K562 (cell line): ENCODE results near the gene DEDD. TPM values are rescaled to one million over a fixed set of nuclear protein-coding genes. Genes with fewer than 3 reads are reported as not detected.

Experiments
- DMBX1 ChIP-seq: fragments of 250-450 bp; sonication (Bioruptor Pico); IDR thresholded peaks from 2 replicates; pipeline ENCODE4 v1.8.0; 2022; ENCODE audit warnings: inconsistent platforms, mild to moderate bottlenecking, moderate library complexity, borderline replicate concordance
- GTF2B ChIP-seq: IDR thresholded peaks from 2 replicates; pipeline ENCODE4 v1.6.1; 2011; ENCODE audit not compliant: insufficient read length; ENCODE audit errors: extremely low read depth
- JUN ChIP-seq, 2 experiments: sonication (generic) in 1 of 2; formaldehyde crosslinking in 1 of 2; IDR thresholded peaks; 2 replicates each; pipeline versions ENCODE4 v1.6.1 to v1.8.0; 2012 to 2022; ENCODE audit warnings: borderline replicate concordance in 2 of 2, mild to moderate bottlenecking in 2 of 2, improper control_type of control experiment in 1 of 2, low read depth in 1 of 2, low read length in 1 of 2, missing genetic modification reagents in 1 of 2
- MBD2 ChIP-seq: sonication (generic); IDR thresholded peaks from 2 replicates; pipeline ENCODE4 v1.6.1; 2016; ENCODE audit warnings: low read depth, borderline replicate concordance
- NCOR1 ChIP-seq: fragments of 450-650 bp; IDR thresholded peaks from 2 replicates; pipeline ENCODE4 v1.6.1; 2016; ENCODE audit warnings: mild to moderate bottlenecking, moderate library complexity
- NR3C1 ChIP-seq: sonication (generic); formaldehyde crosslinking; IDR thresholded peaks from 2 replicates; pipeline ENCODE4 v1.8.1; 2022; ENCODE audit warnings: missing genetic modification reagents
- SAFB ChIP-seq: fragments of 200-400 bp; formaldehyde crosslinking; IDR thresholded peaks from 2 replicates; pipeline ENCODE4 v1.6.1; 2017; ENCODE audit warnings: low read depth, low read length, borderline replicate concordance
- SREBF1 ChIP-seq: fragments of 150-350 bp; IDR thresholded peaks from 2 replicates; pipeline ENCODE4 v1.6.1; 2014; ENCODE audit warnings: antibody characterized with exemption, low read depth, low read length, borderline replicate concordance
- TAF1 ChIP-seq: IDR thresholded peaks from 2 replicates; pipeline ENCODE4 v1.6.1; 2011; ENCODE audit warnings: mild to moderate bottlenecking, low read length, moderate library complexity; ENCODE audit not compliant: insufficient read depth, control insufficient read depth, severe bottlenecking; ENCODE audit errors: extremely low read depth
- TCF15 ChIP-seq: fragments of 250-450 bp; sonication (Bioruptor Pico); IDR thresholded peaks from 2 replicates; pipeline ENCODE4 v1.8.0; 2022; ENCODE audit warnings: moderate library complexity, mild to moderate bottlenecking, inconsistent platforms
- TRIM24 ChIP-seq, 2 experiments: fragments of 450-650 bp; IDR thresholded peaks; 2 replicates each; pipeline ENCODE4 v1.6.1; 2016
- ZFP30 ChIP-seq: fragments of 250-450 bp; sonication (Bioruptor Pico); IDR thresholded peaks from 2 replicates; pipeline ENCODE4 v1.8.0; 2022; ENCODE audit warnings: moderate library complexity, mild to moderate bottlenecking, inconsistent platforms, borderline replicate concordance
- ZFP36 ChIP-seq: fragments of 150-350 bp; IDR thresholded peaks from 2 replicates; pipeline ENCODE4 v1.6.1; 2018; ENCODE audit warnings: low read length, low read depth; ENCODE audit not compliant: partially characterized antibody
- ZNF212 ChIP-seq: fragments of 450-650 bp; formaldehyde crosslinking; IDR thresholded peaks from 2 replicates; pipeline ENCODE4 v1.4.0; 2020; ENCODE audit warnings: mild to moderate bottlenecking
- ZNF407 ChIP-seq: fragments of 450-650 bp; IDR thresholded peaks from 2 replicates; pipeline ENCODE4 v1.6.1; 2016; ENCODE audit warnings: low read depth
- polyA plus RNA-seq, 8 experiments: library from polyadenylated mRNA; depleted of rRNA in 4 of 8; stranded (reverse) in 5 of 8; unstranded in 3 of 8; fragments of >200 nt; fragmentation: Nextera tagmentation in 2 of 8; fragmentation: Illumina TruSeq in 1 of 8; extraction: Ambion mirVana in 2 of 8; extraction: Trizol in 1 of 8; gene quantifications; 2 replicates each; pipeline versions ENCODE4 v1.2.1 to v1.2.3, GENCODE V29; 2011 to 2014; ENCODE audit warnings: inconsistent platforms in 1 of 8, missing spikeins in 1 of 8
- total RNA-seq, 7 experiments: library from RNA; depleted of rRNA in 6 of 7; stranded (reverse); fragments of >200 nt in 6 of 7; fragmentation: Illumina TruSeq in 2 of 7; extraction: Trizol in 2 of 7; gene quantifications; 2 replicates each; pipeline versions ENCODE4 v1.2.1 to v1.2.3, GENCODE V29; 2011 to 2021; ENCODE audit warnings: low replicate concordance in 1 of 7

Gene DEDD
- total and polyA plus RNA-seq, 9 of the 15 experiments (the other 6 are each of a cell fraction or from before 2014, with no cell fraction given) = 11.6 to 41.0 (median 16.8) TPM

GRCh38 chr1:161177112-161177935 lies 44.9 kb upstream of the DEDD start, which contains the start of gene B4GALT3 (continued):
- TF ChIP-seq ZNF407 = peak; percentile 94
- no peak for TF ChIP-seq SREBF1
- TF ChIP-seq JUN (IDR thresholded peaks at IDR 0.05; ENCODE audit: borderline replicate concordance, low read depth, low read length) = 0 out of 2 replicates have a peak, but pooled peaks have one; percentile 5
- TF ChIP-seq JUN (CRISPR knock-in tag; IDR thresholded peaks at IDR 0.05; ENCODE audit: borderline replicate concordance) = no peak
- TF ChIP-seq TAF1 = peak; percentile 79
- peak; percentile 27 for TF ChIP-seq NCOR1
- TF ChIP-seq TRIM24 (IDR thresholded peaks at IDR 0.05) = peak in 1 of 2 experiments; percentile 17; a peak in 1 of 4 replicates
- TF ChIP-seq DMBX1 (CRISPR knock-in tag) = no peak
- TF ChIP-seq TCF15 (CRISPR knock-in tag) = no peak
- no peak for TF ChIP-seq ZFP36
- no peak for TF ChIP-seq SAFB
- TF ChIP-seq MBD2 = peak; percentile 41; the same call in 1 of the 2 replicates
- no peak for TF ChIP-seq ZFP30
- no peak for TF ChIP-seq GTF2B
- no peak for TF ChIP-seq ZNF212 (CRISPR knock-in tag)
- no peak; the same call in 1 of the 2 replicates for TF ChIP-seq NR3C1 (CRISPR knock-in tag)
- TF ChIP-seq, all 486 proteins: peak for 164
